Gastrocnemius medialis (tissue), 4 donors: ENCODE results near the gene GABRB1. TPM values are rescaled to one million over a fixed set of nuclear protein-coding genes. Genes with fewer than 3 reads are reported as not detected.

Source experiments
- ATAC-seq, 2 donors: fragments of 150-250 bp; one replicate each; pipeline ENCODE4 v1.9.1; 2016
- DNase-seq, 2 donors: peaks; one replicate each; pipeline ENCODE4 v3.0.0-alpha.2; 2019
- H3K27ac ChIP-seq, 4 donors: fragments of 200-600 bp; sonication (generic); 1 replicate in 1 of 4; 2 replicates in 3 of 4; pipeline ENCODE4 v1.5.1; 2016 to 2018; ENCODE audit warnings: mild to moderate bottlenecking in 2 of 4, moderate library complexity in 1 of 4
- H3K27me3 ChIP-seq, 3 donors: fragments of 200-600 bp; sonication (generic) in 2 of 3; 1 replicate in 1 of 3; 2 replicates in 2 of 3; pipeline versions ENCODE4 v1.5.1 to v1.6.0; 2016 to 2019; ENCODE audit warnings: mild to moderate bottlenecking in 1 of 3, moderate library complexity in 1 of 3
- H3K36me3 ChIP-seq, 2 donors: fragments of 200-600 bp; sonication (generic) in 1 of 2; one replicate each; pipeline ENCODE4 v1.5.1; 2017 to 2018
- H3K4me1 ChIP-seq, 2 donors: fragments of 200-600 bp; sonication (generic) in 1 of 2; one replicate each; pipeline ENCODE4 v1.5.1; 2016 to 2017; ENCODE audit warnings: mild to moderate bottlenecking in 2 of 2
- H3K4me3 ChIP-seq, 4 donors: fragments of 200-600 bp; sonication (generic) in 3 of 4; 1 replicate in 1 of 4; 2 replicates in 3 of 4; pipeline ENCODE4 v1.5.1; 2016 to 2019; ENCODE audit warnings: mild to moderate bottlenecking in 2 of 4
- H3K9me3 ChIP-seq, 3 donors: fragments of 200-600 bp; sonication (generic) in 2 of 3; 1 replicate in 1 of 3; 2 replicates in 2 of 3; pipeline ENCODE4 v1.5.1; 2016 to 2019
- CTCF ChIP-seq, 5 experiments: fragments of 450-650 bp in 3 of 5; fragments of 200-600 bp in 2 of 5; sonication (generic) in 2 of 5; IDR thresholded peaks in 4 of 5; conservative IDR thresholded peaks in 1 of 5; 1 replicate in 4 of 5; 2 replicates in 1 of 5; pipeline ENCODE4 v1.5.1; 2016 to 2019; ENCODE audit warnings: antibody characterized with exemption in 5 of 5, mild to moderate bottlenecking in 3 of 5, moderate library complexity in 3 of 5
- POLR2A ChIP-seq, 2 donors: fragments of 450-650 bp; IDR thresholded peaks; one replicate each; pipeline ENCODE4 v1.6.1; 2017; ENCODE audit warnings: antibody characterized with exemption in 2 of 2, mild to moderate bottlenecking in 2 of 2, moderate library complexity in 2 of 2
- in situ Hi-C, 4 donors: fragments of 200-750 bp; cut with MboI; loops; one replicate each; pipeline versions ENCODE4 v1.15.0 to v1.8.0; 2017; ENCODE audit warnings: low sequenced_read_pairs in 4 of 4
- intact Hi-C: fragments of 100-400 bp; cut with DNase I; formaldehyde crosslinking; loops from one replicate; pipeline ENCODE4 v1.15.1; 2023; ENCODE audit warnings: low total_unique reads
- total RNA-seq, 4 donors: library from RNA; depleted of rRNA; stranded (reverse); fragments of >200 nt; gene quantifications; one replicate each; pipeline versions ENCODE4 v1.1.0 to v1.2.3, GENCODE V29; 2016

The GABRB1 gene
- total RNA-seq, 4 donors from 2014 or later: not detected

- H3K36me3 ChIP-seq: no peaks in the 10 kb centered on the region
- H3K27me3 ChIP-seq: no peaks in the 10 kb centered on the region
- TF ChIP-seq POLR2A (IDR thresholded peaks at IDR 0.05) (no peak), CTCF (IDR thresholded peaks at IDR 0.05 in 4 of 5, conservative IDR thresholded peaks at IDR 0.05 in 1 of 5) (no peak)
- no peak overlapping the region for H3K4me3 ChIP-seq
- DNase-seq (no peak), ATAC-seq (no peak)
- in situ Hi-C loops: no loop called here
- H3K27ac ChIP-seq: no peak overlapping the region
- no peaks in the 10 kb centered on the region for H3K9me3 ChIP-seq
- intact Hi-C loops: no loop called here
- H3K4me1 ChIP-seq: no peaks in the 10 kb centered on the region
Measured at GRCh38 chr4:47002580-47002979, 28.8 kb upstream of the GABRB1 start.

GRCh38 chr4:47010347-47010911 lies 20.9 kb upstream of the GABRB1 start:
- Histone ChIP-seq H3K9me3 (no peaks in the 10 kb centered on the region), H3K36me3 (no peaks in the 10 kb centered on the region), H3K4me3 (no peak overlapping the region), H3K4me1 (no peaks in the 10 kb centered on the region), H3K27me3 (no peaks in the 10 kb centered on the region), H3K27ac (no peak overlapping the region)
- in situ Hi-C loops: no loop called here
- no peak for DNase-seq
- ATAC-seq: no peak
- TF ChIP-seq CTCF (IDR thresholded peaks at IDR 0.05 in 4 of 5, conservative IDR thresholded peaks at IDR 0.05 in 1 of 5): no peak
- no peak for TF ChIP-seq POLR2A (IDR thresholded peaks at IDR 0.05)
- intact Hi-C loops: no loop called here

GRCh38 chr4:47010912-47011446 lies 20.4 kb upstream of the GABRB1 start:
- ATAC-seq: no peak
- no peaks in the 10 kb centered on the region for H3K9me3 ChIP-seq
- H3K4me1 ChIP-seq: no peaks in the 10 kb centered on the region
- no peak for DNase-seq
- H3K27ac ChIP-seq: no peak overlapping the region
- H3K36me3 ChIP-seq: no peaks in the 10 kb centered on the region
- H3K4me3 ChIP-seq: no peak overlapping the region
- TF ChIP-seq POLR2A (IDR thresholded peaks at IDR 0.05): no peak
- TF ChIP-seq CTCF (IDR thresholded peaks at IDR 0.05 in 4 of 5, conservative IDR thresholded peaks at IDR 0.05 in 1 of 5): no peak
- intact Hi-C loops: no loop called here
- no peaks in the 10 kb centered on the region for H3K27me3 ChIP-seq
- in situ Hi-C loops: no loop called here

GRCh38 chr4:47012676-47013075 lies 18.7 kb upstream of the GABRB1 start:
- Histone ChIP-seq H3K4me1 (no peaks in the 10 kb centered on the region), H3K27ac (no peak overlapping the region), H3K9me3 (no peaks in the 10 kb centered on the region), H3K4me3 (no peak overlapping the region), H3K36me3 (no peaks in the 10 kb centered on the region), H3K27me3 (no peaks in the 10 kb centered on the region)
- no peak for TF ChIP-seq CTCF (IDR thresholded peaks at IDR 0.05 in 4 of 5, conservative IDR thresholded peaks at IDR 0.05 in 1 of 5)
- TF ChIP-seq POLR2A (IDR thresholded peaks at IDR 0.05): no peak
- ATAC-seq (no peak), DNase-seq (no peak)
- in situ Hi-C loops: no loop called here
- intact Hi-C loops: no loop called here

GRCh38 chr4:47013373-47013772 lies 18.0 kb upstream of the GABRB1 start:
- Histone ChIP-seq H3K27me3 (no peaks in the 10 kb centered on the region), H3K4me1 (no peaks in the 10 kb centered on the region), H3K27ac (no peak overlapping the region), H3K4me3 (no peak overlapping the region), H3K36me3 (no peaks in the 10 kb centered on the region), H3K9me3 (no peaks in the 10 kb centered on the region)
- no peak for ATAC-seq
- in situ Hi-C loops: no loop called here
- TF ChIP-seq POLR2A (IDR thresholded peaks at IDR 0.05): no peak
- TF ChIP-seq CTCF (IDR thresholded peaks at IDR 0.05 in 4 of 5, conservative IDR thresholded peaks at IDR 0.05 in 1 of 5): no peak
- intact Hi-C loops: no loop called here
- DNase-seq: no peak
